Hepatocyte (in vitro differentiated cells): ENCODE results near the gene BTD. TPM values are rescaled to one million over a fixed set of nuclear protein-coding genes. Genes with fewer than 3 reads are reported as not detected.
A peak's percentile ranks its signal among the peaks of the same experiment; 100 is the strongest.

Experiments used
- DNase-seq: peaks from one replicate; pipeline ENCODE4 v3.0.0-alpha.2; 2016; ENCODE audit warnings: low spot score
- H2AFZ ChIP-seq: fragments of 200-600 bp; sonication (generic); 2 replicates; pipeline ENCODE4 v1.6.0; 2016; ENCODE audit warnings: antibody characterized with exemption, mild to moderate bottlenecking
- H3K27ac ChIP-seq: fragments of 200-600 bp; sonication (generic); 2 replicates; pipeline ENCODE4 v1.5.1; 2016; ENCODE audit warnings: mild to moderate bottlenecking
- H3K27me3 ChIP-seq: fragments of 200-600 bp; sonication (generic); 2 replicates; pipeline ENCODE4 v1.6.1; 2016
- H3K36me3 ChIP-seq: fragments of 200-600 bp; sonication (generic); replicated peaks from 2 replicates; pipeline ENCODE4 v1.5.1; 2016; ENCODE audit warnings: low read depth; ENCODE audit not compliant: insufficient read depth
- H3K4me1 ChIP-seq: fragments of 200-600 bp; sonication (generic); 2 replicates; pipeline ENCODE4 v1.5.1; 2016; ENCODE audit warnings: mild to moderate bottlenecking, moderate library complexity; ENCODE audit not compliant: insufficient read depth
- H3K4me2 ChIP-seq: fragments of 200-600 bp; sonication (generic); 2 replicates; pipeline ENCODE4 v1.6.0; 2016
- H3K4me3 ChIP-seq: fragments of 200-600 bp; sonication (generic); 2 replicates; pipeline ENCODE4 v1.5.1; 2016; ENCODE audit warnings: mild to moderate bottlenecking
- H3K79me2 ChIP-seq: fragments of 200-600 bp; sonication (generic); 2 replicates; pipeline ENCODE4 v1.6.0; 2017; ENCODE audit warnings: mild to moderate bottlenecking
- H3K9me2 ChIP-seq: fragments of 200-600 bp; sonication (generic); replicated peaks from 2 replicates; pipeline ENCODE4 v1.6.0; 2017; ENCODE audit warnings: mild to moderate bottlenecking; ENCODE audit not compliant: insufficient read depth
- H3K9me3 ChIP-seq: fragments of 200-600 bp; sonication (generic); 2 replicates; pipeline ENCODE4 v1.5.1; 2016; ENCODE audit warnings: low read depth, mild to moderate bottlenecking
- H4K20me1 ChIP-seq: fragments of 200-600 bp; sonication (generic); 2 replicates; pipeline ENCODE4 v1.6.0; 2016; ENCODE audit warnings: mild to moderate bottlenecking; ENCODE audit not compliant: insufficient read depth, poor library complexity, severe bottlenecking
- CTCF ChIP-seq: fragments of 200-600 bp; sonication (generic); IDR thresholded peaks from 2 replicates; pipeline ENCODE4 v1.5.1; 2016; ENCODE audit warnings: antibody characterized with exemption, mild to moderate bottlenecking; ENCODE audit not compliant: poor library complexity
- EZH2 ChIP-seq: fragments of 200-600 bp; sonication (generic); IDR thresholded peaks from 2 replicates; pipeline ENCODE4 v1.6.1; 2016; ENCODE audit warnings: antibody characterized with exemption, mild to moderate bottlenecking, borderline replicate concordance
- EZH2phosphoT487 ChIP-seq: fragments of 200-600 bp; sonication (generic); IDR thresholded peaks from one replicate; pipeline ENCODE4 v1.6.1; 2018; ENCODE audit warnings: antibody characterized with exemption, mild to moderate bottlenecking, low read depth, moderate library complexity; ENCODE audit not compliant: unreplicated experiment, severe bottlenecking
- WGBS: methylation state at CpG from one replicate; pipeline ENCODE4 v1.1.6; 2016; ENCODE audit warnings: low lambda C conversion rate; ENCODE audit errors: missing lambda C conversion rate; 5-methylcytosine and 5-hydroxymethylcytosine counted together
- polyA plus RNA-seq: library from polyadenylated mRNA; unstranded; fragments of >200 nt; fragmentation: Nextera tagmentation; extraction: Ambion mirVana; gene quantifications from 2 replicates; pipeline ENCODE4 v1.2.1, GENCODE V29; 2016
- total RNA-seq: library from RNA; depleted of rRNA; stranded (reverse); fragments of >200 nt; gene quantifications from 2 replicates; pipeline ENCODE4 v1.2.3, GENCODE V29; 2014

BTD gene
- total and polyA plus RNA-seq, 2 experiments from 2014 or later = 28.4 to 37.9 TPM

GRCh38 chr3:15563190-15563589, 38.4 kb upstream of the BTD start:
- Histone ChIP-seq H2AFZ (no peak overlapping the region), H3K4me2 (peak overlapping the region; percentile 25), H3K27me3 (no peaks in the 10 kb centered on the region), H3K27ac (peak overlapping the region; percentile 86), H3K4me1 (no peaks in the 10 kb centered on the region), H4K20me1 (no peaks in the 10 kb centered on the region), H3K9me3 (no peaks in the 10 kb centered on the region), H3K79me2 (no peaks in the 10 kb centered on the region), H3K9me2 (no peaks in the 10 kb centered on the region), H3K4me3 (no peak overlapping the region), H3K36me3 (no peaks in the 10 kb centered on the region)
- WGBS = 81% methylated on average over 1 of the region's 1 CpG
- TF ChIP-seq EZH2phosphoT487 (no peak), EZH2 (no peak), CTCF (no peak)
- DNase-seq = no peak

GRCh38 chr3:15572138-15572537, 29.4 kb upstream of the BTD start:
- no peak overlapping the region for H3K4me2 ChIP-seq
- 86% methylated on average over 4 of the region's 4 CpGs for WGBS
- no peaks in the 10 kb centered on the region for H3K36me3 ChIP-seq
- H4K20me1 ChIP-seq = no peaks in the 10 kb centered on the region
- H3K4me1 ChIP-seq = no peaks in the 10 kb centered on the region
- no peak overlapping the region for H3K4me3 ChIP-seq
- DNase-seq = no peak
- H3K27ac ChIP-seq = no peak overlapping the region
- H3K9me2 ChIP-seq = no peaks in the 10 kb centered on the region
- H3K9me3 ChIP-seq = no peaks in the 10 kb centered on the region
- TF ChIP-seq EZH2 (no peak), CTCF (no peak), EZH2phosphoT487 (no peak)
- H2AFZ ChIP-seq = no peak overlapping the region
- no peaks in the 10 kb centered on the region for H3K79me2 ChIP-seq
- no peaks in the 10 kb centered on the region for H3K27me3 ChIP-seq

- DNase-seq = no peak
- Histone ChIP-seq H3K9me2 (no peaks in the 10 kb centered on the region), H4K20me1 (no peaks in the 10 kb centered on the region), H3K9me3 (no peaks in the 10 kb centered on the region), H2AFZ (no peak overlapping the region), H3K27ac (no peak overlapping the region), H3K4me3 (no peak overlapping the region), H3K79me2 (no peaks in the 10 kb centered on the region), H3K27me3 (no peaks in the 10 kb centered on the region), H3K4me1 (no peaks in the 10 kb centered on the region), H3K36me3 (no peaks in the 10 kb centered on the region), H3K4me2 (no peak overlapping the region)
- 94% methylated on average over 5 of the region's 5 CpGs for WGBS
- no peak for TF ChIP-seq EZH2
- TF ChIP-seq CTCF = no peak
- no peak for TF ChIP-seq EZH2phosphoT487
These were observed 26.1 kb upstream of the BTD start for GRCh38 chr3:15575446-15575845.

DNA sequence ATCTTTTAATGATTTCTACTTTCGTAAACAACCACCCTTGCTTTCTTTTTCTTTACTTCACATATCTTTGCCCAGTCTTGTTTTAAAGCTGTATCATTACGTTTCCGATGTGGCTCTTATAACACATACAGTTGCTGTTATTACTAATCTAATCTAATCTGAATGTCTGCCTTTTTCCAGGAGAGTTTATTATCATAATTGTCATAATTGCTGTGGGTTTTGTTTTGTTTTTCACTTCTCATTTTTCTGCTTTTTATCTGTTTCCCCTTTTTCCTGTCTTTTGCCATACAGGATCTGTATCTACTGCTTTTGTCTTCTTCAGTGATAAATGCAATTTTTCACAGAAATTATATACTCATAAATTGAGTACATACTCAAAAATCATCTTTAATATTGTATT, 25.1 kb upstream of the BTD start:
- 99% methylated on average over 3 of the region's 3 CpGs for WGBS
- Histone ChIP-seq H3K4me2 (no peak overlapping the region), H3K4me1 (no peaks in the 10 kb centered on the region), H3K36me3 (no peaks in the 10 kb centered on the region), H3K79me2 (no peaks in the 10 kb centered on the region), H4K20me1 (no peaks in the 10 kb centered on the region), H3K9me2 (no peaks in the 10 kb centered on the region), H2AFZ (no peak overlapping the region), H3K27ac (no peak overlapping the region), H3K27me3 (no peaks in the 10 kb centered on the region), H3K4me3 (no peak overlapping the region), H3K9me3 (no peaks in the 10 kb centered on the region)
- no peak for DNase-seq
- TF ChIP-seq CTCF (no peak), EZH2phosphoT487 (no peak), EZH2 (no peak)
